ENCODE data around the gene UROC1.

The UROC1 gene

DNA sequence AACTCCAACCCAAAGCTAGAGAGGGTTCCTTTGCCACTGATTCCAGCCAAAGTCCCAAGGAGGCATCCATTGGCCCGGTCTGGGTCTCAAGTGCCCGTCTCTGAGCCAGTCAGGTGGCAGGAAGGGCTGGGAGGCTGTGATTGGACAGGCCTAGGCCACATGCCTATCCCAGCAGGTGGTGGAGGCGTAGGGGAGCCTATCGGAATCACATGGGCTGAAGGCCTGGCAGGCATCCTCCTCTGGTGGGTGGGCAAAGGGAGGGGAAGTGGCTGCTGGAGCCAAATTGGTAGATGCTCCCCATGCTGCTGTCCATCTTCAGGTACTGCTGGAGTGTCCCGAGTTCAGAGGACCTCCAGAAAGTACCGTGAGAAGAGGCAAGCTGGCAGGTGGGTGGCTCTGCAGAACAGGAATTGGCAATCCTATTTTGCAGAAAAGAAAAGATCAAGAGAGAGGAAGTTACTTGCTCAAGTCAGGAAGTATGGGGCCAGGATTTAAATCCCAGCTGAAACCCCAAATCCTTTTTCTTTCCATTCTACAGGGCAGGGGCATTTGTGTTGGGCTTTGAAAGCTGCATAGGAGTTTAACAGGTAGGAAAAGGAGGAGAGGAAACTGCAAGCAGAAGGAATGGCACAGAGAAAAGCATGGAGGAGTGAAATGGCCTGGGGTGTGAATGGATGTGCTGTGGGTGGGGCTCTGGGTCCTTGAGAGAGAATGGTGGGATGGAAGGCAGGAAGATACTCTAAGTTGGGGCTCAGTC, 10.1 kb upstream of the UROC1 start:
- peak overlapping the region; percentile 21 to 46 for H3K27ac Mint-ChIP-seq

DNA sequence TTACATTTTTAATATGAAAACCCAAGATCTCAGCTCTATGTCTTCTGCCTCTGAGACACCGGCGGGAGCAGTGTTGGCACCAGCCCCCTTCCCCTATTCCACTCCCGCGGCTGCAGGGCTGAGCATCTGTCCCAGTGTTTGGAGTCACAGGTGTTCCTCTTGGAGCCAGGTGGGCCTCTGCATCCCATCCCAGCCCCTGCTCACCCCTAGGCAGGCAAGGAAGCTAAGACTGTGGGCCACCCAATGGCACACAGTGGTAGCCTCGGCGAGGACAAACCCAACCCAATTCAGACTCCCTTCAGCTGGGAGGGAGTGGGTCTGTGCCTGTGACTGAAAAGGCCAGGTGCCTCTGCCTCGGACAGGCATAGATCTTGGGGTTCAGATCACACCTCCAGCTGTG, 9.4 kb upstream of the UROC1 start:
- H3K4me3 Mint-ChIP-seq, result no peak overlapping the region
- H3K4me1 Mint-ChIP-seq, result no peaks in the 10 kb centered on the region
- H3K9me3 Mint-ChIP-seq, result no peaks in the 10 kb centered on the region
- no peak for DNase-seq
- ATAC-seq, result no peak
- peak overlapping the region in 1 of 2 donors; percentile 46 for H3K27ac Mint-ChIP-seq
- peaks cover 39% of the 10 kb centered on the region for H3K27me3 Mint-ChIP-seq

More for the DNA sequence above, 10.1 kb upstream of the UROC1 start:
- no peaks in the 10 kb centered on the region for H3K9me3 Mint-ChIP-seq
- H3K27me3 Mint-ChIP-seq, result peaks cover 33% of the 10 kb centered on the region
- H3K4me3 Mint-ChIP-seq, result no peak overlapping the region
- no peak for ATAC-seq
- no peak for DNase-seq
- H3K4me1 Mint-ChIP-seq, result no peaks in the 10 kb centered on the region

DNA sequence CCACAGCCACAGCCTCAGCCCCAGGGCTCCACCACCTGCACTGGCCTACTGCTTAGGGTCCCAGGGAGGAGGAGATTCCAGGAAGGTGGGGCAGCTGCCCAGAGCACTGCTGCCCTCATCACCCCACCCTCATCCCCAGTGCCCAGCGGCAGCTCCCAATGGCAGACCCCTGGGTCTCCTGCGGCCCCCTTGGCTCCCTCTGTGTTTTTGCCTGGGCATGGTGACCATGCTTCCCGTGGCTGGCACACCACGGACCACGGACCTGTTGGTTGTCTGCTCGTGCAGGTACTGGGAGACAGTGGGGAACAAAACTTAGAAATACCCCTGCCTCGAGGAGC, 9.1 kb upstream of the UROC1 start:
- Mint-ChIP-seq H3K27ac (no peak overlapping the region), H3K9me3 (no peaks in the 10 kb centered on the region), H3K4me3 (no peak overlapping the region), H3K4me1 (no peaks in the 10 kb centered on the region), H3K27me3 (peaks cover 41% of the 10 kb centered on the region)
- ATAC-seq (no peak), DNase-seq (no peak)

DNA sequence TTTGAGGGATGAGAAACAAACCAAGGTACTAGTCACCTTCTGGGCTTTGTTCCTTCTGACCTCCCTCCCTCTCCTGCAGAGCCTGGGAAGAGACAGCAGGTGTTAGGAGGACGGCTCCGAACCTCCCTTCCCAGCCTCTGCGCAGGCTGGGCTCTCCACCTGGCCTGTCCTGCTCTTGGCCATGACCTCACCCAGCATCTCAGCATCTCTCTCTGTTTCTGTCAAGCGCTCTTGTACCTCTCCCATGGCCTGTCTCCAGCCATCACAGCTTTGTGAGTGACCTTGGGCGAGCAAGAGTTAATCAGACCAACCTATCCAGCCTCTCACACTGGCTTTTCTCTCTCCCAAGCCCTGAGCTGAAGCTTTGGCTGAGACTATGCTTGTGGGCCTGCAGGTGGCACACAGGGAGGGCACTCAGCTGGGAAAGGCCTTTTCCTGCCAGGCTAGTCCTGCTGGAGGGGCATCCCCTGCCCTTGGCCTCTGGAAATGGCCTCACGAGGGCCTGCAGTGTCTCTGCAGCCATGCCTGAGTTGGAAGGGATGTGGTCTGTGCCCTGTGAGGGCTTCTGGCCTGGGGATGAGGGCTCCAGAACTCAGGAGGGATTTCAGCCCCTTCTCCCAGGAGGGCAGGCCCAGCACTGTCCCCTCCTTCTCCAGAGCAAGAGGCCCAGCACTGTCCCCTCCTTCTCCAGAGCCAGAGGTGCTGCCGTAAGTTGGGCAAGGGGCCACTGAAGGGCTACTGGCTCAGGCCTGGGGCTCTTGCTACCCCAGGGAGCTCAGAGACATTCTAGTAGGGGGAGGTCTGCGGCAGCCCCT, 8.5 kb upstream of the UROC1 start:
- ATAC-seq (no peak), DNase-seq (no peak)
- Mint-ChIP-seq H3K4me1 (no peaks in the 10 kb centered on the region), H3K27ac (no peak overlapping the region), H3K9me3 (no peaks in the 10 kb centered on the region), H3K4me3 (no peak overlapping the region), H3K27me3 (peaks cover 41% of the 10 kb centered on the region)

GRCh38 chr3:126525091-126525852, 7.7 kb upstream of the UROC1 start:
- no peak overlapping the region for H3K27ac Mint-ChIP-seq
- H3K4me1 Mint-ChIP-seq, result no peaks in the 10 kb centered on the region
- peak overlapping the region; percentile 65 to 67 for H3K4me3 Mint-ChIP-seq
- H3K27me3 Mint-ChIP-seq, result peaks cover 41% of the 10 kb centered on the region
- DNase-seq (no peak), ATAC-seq (no peak)
- H3K9me3 Mint-ChIP-seq, result no peaks in the 10 kb centered on the region

GRCh38 chr3:126524429-126524988, 6.9 kb upstream of the UROC1 start:
- DNase-seq (peak; percentile 13 to 37), ATAC-seq (peak; percentile 26)
- Mint-ChIP-seq H3K4me3 (peak overlapping the region; percentile 65 to 67), H3K4me1 (no peaks in the 10 kb centered on the region), H3K9me3 (no peaks in the 10 kb centered on the region), H3K27ac (no peak overlapping the region), H3K27me3 (peaks cover 41% of the 10 kb centered on the region)

- DNase-seq, result no peak
- Mint-ChIP-seq H3K9me3 (no peaks in the 10 kb centered on the region), H3K4me3 (peak within 1 kb of the TSS; percentile 65 to 67), H3K4me1 (no peaks in the 10 kb centered on the region), H3K27me3 (peaks cover 41% of the 10 kb centered on the region), H3K27ac (no peak within 1 kb of the TSS)
- ATAC-seq, result peak; percentile 57
Observed at GRCh38 chr3:126523745-126524428, 6.3 kb upstream of the UROC1 start, which contains the start of gene CHST13. CHST13 (plus strand) TSS chr3:126524155; CDS start chr3:126524333, 178 bp downstream.

DNA sequence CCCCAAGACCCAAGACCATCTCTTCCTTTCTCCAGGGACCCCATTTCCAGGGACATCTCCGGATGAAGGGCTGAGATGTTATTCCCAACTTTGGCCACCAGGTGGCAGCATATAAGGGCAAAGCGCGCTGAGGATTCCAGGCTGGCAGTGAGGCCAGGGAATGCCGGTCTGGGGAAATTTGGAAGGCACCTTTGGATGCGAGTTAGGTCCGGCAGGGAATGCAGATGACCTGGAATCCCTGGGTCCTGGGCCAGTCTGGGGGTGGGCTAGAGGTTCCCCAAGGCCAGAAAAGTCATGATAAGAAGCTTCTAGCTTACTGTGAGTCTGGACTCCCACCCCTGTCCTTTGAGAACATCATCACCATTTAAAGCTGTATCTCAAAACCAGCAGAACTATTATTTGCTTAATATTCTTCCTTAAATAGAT, 4.8 kb upstream of the UROC1 start:
- H3K27me3 Mint-ChIP-seq, result peaks cover 41% of the 10 kb centered on the region
- ATAC-seq, result no peak

GRCh38 chr3:126521122-126521891, 3.7 kb upstream of the UROC1 start:
- Mint-ChIP-seq H3K27ac (no peak overlapping the region), H3K27me3 (peaks cover 41% of the 10 kb centered on the region), H3K9me3 (no peaks in the 10 kb centered on the region), H3K4me3 (no peak overlapping the region), H3K4me1 (no peaks in the 10 kb centered on the region)
- no peak for ATAC-seq
- no peak for DNase-seq

More for the DNA sequence above, 4.8 kb upstream of the UROC1 start:
- Mint-ChIP-seq H3K27ac (no peak overlapping the region), H3K4me3 (no peak overlapping the region), H3K9me3 (no peaks in the 10 kb centered on the region), H3K4me1 (no peaks in the 10 kb centered on the region)
- peak; percentile 34 to 39 for DNase-seq

- DNase-seq, result no peak
- no peak overlapping the region for H3K4me3 Mint-ChIP-seq
- H3K27ac Mint-ChIP-seq, result no peak overlapping the region
- no peaks in the 10 kb centered on the region for H3K9me3 Mint-ChIP-seq
- no peak for ATAC-seq
- no peaks in the 10 kb centered on the region for H3K4me1 Mint-ChIP-seq
- H3K27me3 Mint-ChIP-seq, result peaks cover 26% of the 10 kb centered on the region
Observed at GRCh38 chr3:126519506-126520455, 2.2 kb upstream of the UROC1 start.

GRCh38 chr3:126518779-126519177, 1.2 kb upstream of the UROC1 start:
- H3K4me3 Mint-ChIP-seq, result no peak overlapping the region
- H3K9me3 Mint-ChIP-seq, result no peaks in the 10 kb centered on the region
- ATAC-seq (no peak), DNase-seq (no peak)
- H3K27me3 Mint-ChIP-seq, result peaks cover 20% of the 10 kb centered on the region
- no peak overlapping the region for H3K27ac Mint-ChIP-seq
- no peaks in the 10 kb centered on the region for H3K4me1 Mint-ChIP-seq

GRCh38 chr3:126517986-126518778, 609 bp upstream of the UROC1 start:
- Mint-ChIP-seq H3K27me3 (peaks cover 14% of the 10 kb centered on the region), H3K9me3 (no peaks in the 10 kb centered on the region), H3K4me1 (no peaks in the 10 kb centered on the region), H3K4me3 (no peak overlapping the region), H3K27ac (no peak overlapping the region)
- DNase-seq (no peak), ATAC-seq (no peak)

DNA sequence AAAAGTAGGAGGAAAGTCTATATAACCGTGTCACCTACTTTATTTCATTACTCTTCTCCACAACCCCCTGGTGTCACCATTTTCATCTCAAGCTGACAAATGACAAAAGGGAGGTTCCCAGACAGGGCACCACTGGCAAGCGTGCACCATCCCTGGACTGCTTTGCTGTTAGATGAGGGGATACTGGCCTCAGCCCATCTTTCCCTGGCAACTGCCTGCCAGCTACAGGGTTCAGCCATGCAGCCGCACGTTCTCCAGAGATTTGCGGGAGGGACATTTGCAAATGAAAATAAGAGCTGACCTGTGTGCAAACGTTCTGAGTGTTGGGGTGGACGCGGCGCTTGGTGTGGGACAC, 660 bp downstream of the UROC1 start:
- Mint-ChIP-seq H3K27me3 (peaks cover 1% of the 10 kb centered on the region), H3K27ac (no peak overlapping the region), H3K4me1 (no peaks in the 10 kb centered on the region), H3K9me3 (no peaks in the 10 kb centered on the region), H3K4me3 (no peak overlapping the region)
- DNase-seq, result no peak
- no peak for ATAC-seq
